GM18951 (cell line): Measurements from ENCODE around the gene RNU7-1.
"Not testable (repeated sequence)": the region's sequence is repeated elsewhere in the genome, so short reads cannot be mapped to it uniquely, and the experiment has no call there.

ENCODE experiments used
- POLR2A ChIP-seq: IDR thresholded peaks from 4 replicates; pipeline ENCODE4 v1.6.1; 2011; ENCODE audit warnings: mild to moderate bottlenecking; ENCODE audit not compliant: insufficient read length, insufficient read depth; ENCODE audit errors: extremely low read depth
- in situ Hi-C: fragments of 300-500 bp; cut with MboI; formaldehyde crosslinking; loops from one replicate; pipeline ENCODE4 v1.12.0; 2022; ENCODE audit warnings: low sequenced_read_pairs, mixed read lengths, inconsistent platforms; ENCODE audit not compliant: unreplicated experiment

The RNU7-1 gene

DNA sequence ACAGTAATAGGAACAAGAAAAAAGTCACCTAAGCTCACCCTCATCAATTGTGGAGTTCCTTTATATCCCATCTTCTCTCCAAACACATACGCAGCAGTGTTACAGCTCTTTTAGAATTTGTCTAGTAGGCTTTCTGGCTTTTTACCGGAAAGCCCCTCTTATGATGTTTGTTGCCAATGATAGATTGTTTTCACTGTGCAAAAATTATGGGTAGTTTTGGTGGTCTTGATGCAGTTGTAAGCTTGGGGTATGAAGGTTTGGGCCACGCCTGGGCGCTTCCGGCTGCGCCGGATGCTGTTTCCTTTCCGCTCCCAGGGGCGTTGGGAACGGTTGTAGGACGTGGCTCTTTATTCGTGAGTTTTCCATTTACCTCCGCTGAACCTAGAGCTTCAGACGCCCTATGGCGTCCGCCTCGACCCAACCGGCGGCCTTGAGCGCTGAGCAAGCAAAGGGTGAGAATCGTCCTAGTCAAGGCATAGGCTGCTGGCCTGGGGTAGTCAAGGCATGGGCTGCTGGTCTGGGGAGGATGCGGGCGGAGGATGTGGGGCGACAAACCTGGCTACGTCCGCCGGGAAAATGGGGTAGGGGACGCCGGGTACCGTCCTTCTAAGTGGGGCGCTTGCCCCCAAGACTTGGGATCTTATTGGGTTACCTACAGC lies at the start of gene RNU7-1, which contains the start of gene C12orf57:
RNU7-1 (plus strand) TSS at position 95 of the 659 bp plus-strand sequence.
C12orf57 (plus strand) TSS at position 301 of the 659 bp plus-strand sequence; CDS start at position 401, 100 bp downstream.
- peak; percentile 98 for TF ChIP-seq POLR2A
- in situ Hi-C loops: loop anchor here (10.0 kb wide), 1 partner anchor 161 kb away; the partner anchor contains the start of gene C1RL

DNA sequence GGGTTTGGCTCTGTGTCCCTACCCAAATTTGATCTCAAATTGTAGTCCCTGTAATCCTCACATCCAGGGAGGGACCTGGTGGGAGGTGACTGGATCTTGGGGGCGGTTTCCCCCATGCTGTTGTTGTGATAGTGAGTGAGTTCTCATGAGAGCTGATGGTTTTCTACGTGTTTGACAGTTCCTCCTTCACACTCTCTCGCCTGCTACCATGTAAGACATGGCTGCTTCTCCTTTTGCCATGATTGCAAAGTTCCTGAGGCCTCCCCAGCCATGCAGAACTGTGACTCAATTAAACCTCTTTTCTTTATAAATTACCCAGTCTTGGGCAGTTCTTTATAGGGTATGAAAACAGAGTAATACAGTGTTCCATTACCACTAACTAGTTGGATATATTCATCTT lies 49.3 kb upstream of the RNU7-1 start:
- no peak for TF ChIP-seq POLR2A
- in situ Hi-C loops: no loop called here

DNA sequence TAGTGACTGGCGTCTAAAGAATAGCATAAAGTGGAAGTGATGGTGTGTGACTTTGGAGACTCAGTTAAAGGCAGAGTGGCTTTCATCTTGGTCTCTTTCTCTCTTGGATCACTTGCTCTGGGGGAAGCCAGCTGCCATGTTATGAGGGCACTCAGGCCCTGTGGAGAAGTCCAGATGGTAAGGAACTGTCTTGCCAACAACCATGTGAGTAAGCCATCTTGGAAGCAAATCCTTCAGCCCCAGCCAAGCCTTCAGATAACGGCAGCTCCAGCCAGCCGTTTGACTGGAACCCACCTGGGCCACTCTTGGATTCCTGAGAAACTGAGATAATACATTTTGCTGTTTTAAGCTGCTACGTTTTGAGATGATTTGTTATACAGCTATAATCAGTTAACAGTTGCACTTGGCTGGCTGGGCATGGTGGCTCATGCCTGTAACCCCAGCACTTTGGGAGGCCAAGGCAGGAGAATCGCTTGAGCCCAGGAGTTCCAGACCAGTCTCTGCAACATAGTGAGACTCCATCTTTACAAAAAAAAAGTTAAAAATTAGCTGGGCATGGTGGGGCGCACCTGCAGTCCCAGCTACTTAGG lies 46.7 kb upstream of the RNU7-1 start:
- in situ Hi-C loops: no loop called here
- TF ChIP-seq POLR2A: no peak

DNA sequence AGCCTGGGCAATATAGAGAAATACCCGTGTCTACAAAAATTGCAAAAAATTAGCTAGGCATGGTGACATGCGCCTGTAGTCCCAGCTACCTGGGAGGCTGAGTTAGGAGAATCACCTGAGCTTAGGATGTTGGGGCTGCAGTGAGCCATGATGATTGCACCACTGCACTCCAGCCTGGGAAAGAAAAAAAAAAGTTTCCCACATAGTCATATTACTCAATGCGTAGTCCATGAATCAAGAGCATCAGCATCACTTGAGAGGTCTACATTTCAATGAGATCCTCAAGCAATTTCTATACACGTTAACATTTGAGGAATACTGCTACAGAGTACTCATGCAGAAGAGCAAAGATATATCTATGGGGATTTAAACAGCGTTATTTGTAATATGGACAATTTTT lies 44.2 kb upstream of the RNU7-1 start:
- no peak for TF ChIP-seq POLR2A
- in situ Hi-C loops: no loop called here

DNA sequence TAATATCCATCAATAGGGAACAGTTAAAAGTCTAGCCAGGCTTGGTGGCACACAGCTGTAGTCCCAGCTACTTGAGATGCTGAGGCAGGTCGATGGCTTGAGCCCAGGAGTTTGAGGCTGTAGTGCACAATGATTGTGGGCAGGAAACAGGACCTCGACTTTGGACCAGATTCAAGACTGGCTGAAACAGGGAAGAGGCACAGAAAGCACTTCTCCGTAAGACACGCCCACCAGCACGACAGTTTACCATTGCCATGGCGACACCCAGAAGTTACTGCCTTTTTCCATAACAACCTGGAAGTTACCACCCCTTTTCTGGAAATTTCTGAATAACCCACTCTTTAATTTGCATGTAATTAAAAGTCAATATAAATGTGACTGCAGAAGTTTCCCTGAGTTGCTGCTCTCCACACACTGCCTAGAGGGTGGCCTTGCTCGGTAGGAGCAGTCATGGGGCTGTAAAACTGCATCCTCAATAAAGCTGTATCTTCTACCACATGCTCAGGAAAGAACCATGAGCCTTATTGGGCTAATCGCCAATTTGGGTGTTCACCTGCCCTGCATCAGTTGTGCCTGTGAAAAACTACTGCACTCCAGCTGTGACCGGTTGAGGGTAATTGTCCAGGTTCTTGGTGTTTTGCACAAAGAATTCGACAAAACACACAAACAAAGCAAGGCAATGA lies 43.6 kb upstream of the RNU7-1 start:
- in situ Hi-C loops: no loop called here
- TF ChIP-seq POLR2A: no peak

DNA sequence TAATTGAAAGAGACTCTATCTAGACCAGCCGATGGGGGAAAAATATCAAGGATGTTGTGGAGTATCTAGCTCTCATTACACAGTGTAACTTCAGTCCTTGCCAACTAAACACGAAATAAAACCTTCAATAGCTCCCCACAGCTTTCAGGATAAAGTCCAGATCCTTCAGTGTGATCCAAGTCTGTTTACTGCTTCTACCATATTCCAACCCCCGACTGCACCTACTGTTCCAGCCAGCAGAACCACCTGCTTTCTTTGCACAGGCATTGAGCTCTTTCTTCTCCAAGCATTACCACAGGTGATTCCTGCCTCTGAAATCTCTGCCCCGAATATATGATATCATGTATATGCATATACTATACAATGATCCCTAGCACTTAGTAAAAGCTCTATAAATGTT lies 41.2 kb upstream of the RNU7-1 start:
- in situ Hi-C loops: no loop called here
- no peak for TF ChIP-seq POLR2A

DNA sequence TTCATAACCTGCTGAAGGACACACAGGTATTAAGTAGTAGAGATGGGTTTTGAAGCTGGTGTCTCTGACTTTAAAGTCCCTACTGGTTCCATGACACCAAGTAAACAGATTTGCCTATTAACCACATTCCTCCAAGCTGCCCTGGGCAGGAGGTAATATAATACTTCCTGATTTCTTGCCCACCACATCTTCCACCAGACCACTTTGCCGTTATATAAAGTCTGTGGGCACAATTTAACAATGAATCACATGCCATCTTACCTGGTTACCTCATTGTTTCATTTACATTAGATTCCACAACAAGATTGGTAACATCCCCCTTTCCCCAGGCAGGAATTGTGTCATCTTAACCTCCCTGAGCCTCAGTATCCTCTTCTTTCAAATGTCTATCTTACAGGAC lies 39.9 kb upstream of the RNU7-1 start:
- in situ Hi-C loops: no loop called here
- TF ChIP-seq POLR2A: no peak

DNA sequence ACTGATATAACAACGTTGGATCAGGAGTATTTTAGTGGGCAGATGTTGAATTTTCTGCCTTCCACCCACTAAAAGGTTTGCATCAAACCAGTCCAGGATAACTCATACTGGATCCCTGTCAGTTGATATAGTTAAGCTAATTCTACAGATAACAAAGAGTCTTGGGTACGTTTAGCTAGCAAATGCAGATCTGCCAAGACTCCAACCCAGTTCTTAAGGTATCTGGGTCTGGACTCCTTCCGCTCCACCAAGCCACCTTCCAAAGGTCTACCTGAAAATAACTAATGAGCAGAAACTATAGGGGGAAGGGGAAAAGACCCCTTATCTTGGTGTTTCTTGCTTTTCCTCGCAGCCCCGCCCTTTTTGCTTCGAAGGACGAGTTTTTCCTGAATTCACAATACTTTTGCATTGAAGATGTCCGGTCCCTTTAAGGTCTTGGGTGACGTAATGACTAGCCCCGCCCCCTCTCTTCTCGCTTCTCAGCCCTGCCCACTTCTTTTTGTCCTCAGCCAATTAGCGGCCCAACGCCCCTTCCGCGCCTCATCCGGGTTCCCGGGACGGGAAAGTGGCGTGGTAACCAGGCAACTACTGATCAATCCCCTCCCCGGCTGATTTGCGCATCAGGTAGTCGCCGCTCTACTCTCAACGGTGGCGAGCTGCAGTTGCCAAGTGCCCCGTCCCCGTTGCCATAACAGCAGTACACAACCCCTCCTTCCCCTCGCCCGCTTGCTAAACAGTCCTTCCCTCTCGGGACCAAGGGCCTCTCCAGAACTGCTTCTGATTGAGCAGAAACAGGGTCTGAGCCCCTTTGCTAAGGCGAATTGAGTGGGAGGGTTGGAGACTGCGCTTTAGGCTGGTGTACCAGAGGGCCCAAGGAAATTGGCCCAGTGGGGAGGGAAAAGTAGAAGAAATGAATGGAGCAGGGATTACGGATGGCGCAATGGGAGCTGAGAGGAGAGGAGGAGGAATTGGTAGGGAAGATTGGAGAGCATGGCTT lies 39.0 kb upstream of the RNU7-1 start, which contains the start of gene LRRC23:
LRRC23 (plus strand) TSS at position 543 of the 997 bp plus-strand sequence. CDS start 812 bp downstream, outside the sequence.
- peak; percentile 63 for TF ChIP-seq POLR2A
- in situ Hi-C loops: no loop called here

DNA sequence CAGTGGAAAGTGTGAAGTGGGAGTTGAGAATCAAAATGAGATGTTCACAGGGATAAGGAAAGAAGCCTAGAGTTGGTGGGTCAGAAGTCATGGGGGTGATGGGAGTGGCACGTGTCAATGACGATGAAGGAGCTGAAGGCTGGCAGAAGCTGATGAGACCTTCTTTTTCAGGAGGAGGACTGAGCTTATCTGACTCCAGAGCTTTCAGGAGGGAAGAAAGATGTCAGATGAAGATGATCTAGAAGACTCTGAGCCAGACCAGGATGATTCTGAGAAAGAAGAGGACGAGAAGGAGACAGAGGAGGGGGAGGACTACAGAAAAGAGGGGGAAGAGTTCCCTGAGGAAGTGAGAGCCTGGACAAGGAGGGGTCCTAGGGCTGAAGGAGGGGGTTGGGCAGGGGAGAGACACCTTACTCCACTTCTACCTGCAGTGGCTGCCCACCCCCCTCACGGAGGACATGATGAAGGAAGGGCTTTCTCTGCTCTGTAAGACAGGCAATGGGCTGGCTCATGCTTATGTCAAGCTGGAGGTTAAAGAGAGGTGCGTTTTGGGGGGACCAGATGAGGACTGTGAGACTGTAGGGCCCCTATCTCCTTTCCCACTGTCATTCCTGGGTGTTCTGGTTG lies 38.1 kb upstream of the RNU7-1 start:
- in situ Hi-C loops: no loop called here
- TF ChIP-seq POLR2A: no peak

DNA sequence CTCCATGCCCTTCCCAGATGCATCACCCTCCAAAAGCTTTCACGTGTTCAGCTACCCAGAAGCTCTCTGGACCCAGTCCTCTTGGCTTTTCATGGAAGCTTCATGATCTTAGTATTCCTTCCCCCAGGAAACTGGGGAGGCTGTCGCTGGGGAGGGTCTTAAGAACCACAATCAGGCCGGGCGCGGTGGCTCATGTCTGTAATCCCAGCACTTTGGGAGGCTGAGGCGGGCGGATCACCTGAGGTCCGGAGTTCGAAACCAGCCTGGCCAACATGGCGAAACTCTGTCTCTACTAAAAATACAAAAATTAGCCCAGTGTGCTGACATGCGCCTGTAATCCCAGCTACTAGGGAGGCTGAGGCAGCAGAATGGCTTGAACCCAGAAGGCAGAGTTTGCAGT lies 35.5 kb upstream of the RNU7-1 start:
- in situ Hi-C loops: not testable (repeated sequence)

DNA sequence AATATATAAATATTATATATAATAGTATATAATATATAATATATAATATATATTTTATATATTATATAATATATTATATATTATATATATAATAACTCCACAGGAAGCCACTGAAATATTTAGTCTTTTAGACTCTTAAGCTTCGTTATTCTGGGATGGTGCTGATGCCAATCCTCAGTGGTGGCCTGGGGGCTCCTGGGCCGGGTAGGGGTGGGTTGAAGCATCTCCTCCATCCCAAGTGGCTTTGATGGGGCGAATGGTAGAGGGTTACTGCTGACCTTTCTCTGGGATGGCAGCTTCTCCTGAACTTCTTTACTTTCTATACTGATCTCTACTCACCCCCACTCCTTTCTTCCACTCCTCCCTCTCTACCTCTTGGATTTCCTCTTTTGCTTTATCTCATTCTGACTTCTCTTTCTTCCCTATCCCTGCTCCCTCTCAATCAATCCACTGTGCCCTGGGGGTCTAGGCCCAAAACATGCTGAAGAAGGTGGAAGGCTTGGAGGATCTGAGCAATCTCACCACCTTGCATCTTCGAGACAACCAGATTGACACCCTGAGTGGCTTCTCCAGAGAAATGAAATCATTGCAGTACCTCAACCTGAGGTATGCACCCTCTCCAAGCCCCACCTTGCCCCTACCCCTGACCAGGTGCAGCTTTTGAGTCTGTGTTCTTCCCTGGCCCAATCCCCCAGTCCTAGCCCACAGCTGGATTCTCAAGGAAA lies 34.0 kb upstream of the RNU7-1 start:
- in situ Hi-C loops: no loop called here
- TF ChIP-seq POLR2A: no peak
